Measurements from ENCODE around the gene TBC1D5. TPM values are rescaled to one million over a fixed set of nuclear protein-coding genes. Genes with fewer than 3 reads are reported as not detected.

Gene TBC1D5
- total RNA-seq, 1 experiment from 2014 or later: 33.9 TPM

DNA sequence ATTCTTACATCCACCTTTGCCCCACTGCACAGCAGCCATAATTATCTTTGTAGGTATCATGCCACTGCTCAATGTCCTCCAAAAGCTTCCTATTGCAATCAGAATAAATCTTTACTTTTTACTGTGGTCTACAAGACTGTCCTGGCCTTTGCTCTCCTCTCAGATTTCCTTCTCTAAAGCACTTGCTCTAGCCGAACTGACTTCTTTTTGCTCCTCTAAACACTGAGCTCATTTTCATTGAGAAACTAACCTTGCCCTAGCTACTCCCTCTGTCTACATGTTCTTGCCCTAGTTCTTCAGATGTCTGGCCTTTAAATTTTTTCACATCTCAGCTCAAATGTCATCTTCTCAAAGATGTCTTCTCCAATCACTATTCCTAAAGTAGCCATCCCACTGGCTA, 342.8 kb downstream of the TBC1D5 start:
- DNase-seq (ENCODE audit: low read depth, low spot score) (no peak), ATAC-seq (no peak)
- no TSS peak for BruUV-seq (replicated peaks)
- Histone ChIP-seq H3K9me2 (ENCODE audit: insufficient read depth) (no peaks in the 10 kb centered on the region), H3K79me2 (ENCODE audit: insufficient read depth, low read length) (no peaks in the 10 kb centered on the region), H3K36me3 (ENCODE audit: control insufficient read depth in 1 of 2, insufficient read depth in 2 of 2, low read length in 2 of 2) (no peaks in the 10 kb centered on the region), H3K27me3 (ENCODE audit: insufficient read depth, low read length) (no peaks in the 10 kb centered on the region), H3K9me3 (ENCODE audit: control insufficient read depth in 1 of 2, insufficient read depth in 1 of 2, low read depth in 1 of 2, low read length in 2 of 2) (no peaks in the 10 kb centered on the region), H3K4me1 (ENCODE audit: control insufficient read depth in 1 of 2, insufficient read depth in 2 of 2, low read length in 2 of 2) (no peaks in the 10 kb centered on the region), H3K4me2 (ENCODE audit: low read length) (no peak overlapping the region), H4K20me1 (ENCODE audit: insufficient read depth) (no peaks in the 10 kb centered on the region; the same call in 1 of the 2 replicates), H3K4me3 (replicated peaks in 1 of 2; ENCODE audit: low read depth in 1 of 2, low read length in 2 of 2) (no peak overlapping the region), H2AFZ (ENCODE audit: low read depth, low read length, poor library complexity, severe bottlenecking) (no peak overlapping the region), H3K27ac (ENCODE audit: low read depth, low read length) (no peak overlapping the region), H3K9ac (ENCODE audit: low read length) (no peak overlapping the region)
- RAD21 ChIA-PET (ENCODE audit: low non-redundant PET in 1 of 2, low total read pairs in 2 of 2, uncharacterized antibody in 2 of 2, unreplicated experiment in 2 of 2): no interaction called here
- CTCF ChIA-PET: no interaction called here
- intact Hi-C loops (cut with micrococcal nuclease): no loop called here
- POLR2A ChIA-PET: no interaction called here
- TF ChIP-seq SIN3A (IDR thresholded peaks at IDR 0.05; ENCODE audit: low read depth) (no peak), EGR1 (IDR thresholded peaks at IDR 0.05; ENCODE audit: low read depth) (no peak)

DNA sequence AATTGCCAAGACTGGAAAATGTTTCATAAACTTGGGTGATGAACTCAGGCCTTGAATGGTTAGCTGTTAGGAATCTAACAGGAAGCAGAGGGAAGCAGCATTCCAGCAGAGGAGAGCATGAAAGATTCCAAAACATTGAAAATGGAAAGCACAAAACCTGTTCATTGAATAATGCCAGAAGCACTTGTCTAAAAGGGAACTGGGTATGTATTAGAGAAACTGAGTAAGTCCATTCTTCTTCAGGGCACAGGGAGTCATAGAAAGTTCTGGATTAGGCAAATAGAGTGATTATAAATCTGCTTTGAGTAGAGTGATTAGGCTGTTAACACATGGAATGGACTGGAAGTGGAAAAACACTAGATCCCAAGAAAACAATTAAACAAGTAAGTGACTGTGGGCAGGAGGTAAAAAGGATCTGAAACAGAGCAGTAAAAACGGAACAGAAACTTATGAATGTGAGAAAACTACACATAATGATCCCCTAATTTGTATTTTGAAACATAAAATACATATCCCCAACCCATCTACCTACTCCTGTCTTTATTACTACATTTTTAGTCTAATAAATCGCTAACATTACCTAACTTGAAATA, 343.4 kb downstream of the TBC1D5 start:
- ATAC-seq (no peak), DNase-seq (ENCODE audit: low read depth, low spot score) (no peak)
- Histone ChIP-seq H2AFZ (ENCODE audit: low read depth, low read length, poor library complexity, severe bottlenecking) (no peak overlapping the region), H3K4me1 (ENCODE audit: control insufficient read depth in 1 of 2, insufficient read depth in 2 of 2, low read length in 2 of 2) (no peaks in the 10 kb centered on the region), H3K79me2 (ENCODE audit: insufficient read depth, low read length) (no peaks in the 10 kb centered on the region), H4K20me1 (ENCODE audit: insufficient read depth) (no peaks in the 10 kb centered on the region; the same call in 1 of the 2 replicates), H3K4me2 (ENCODE audit: low read length) (no peak overlapping the region), H3K36me3 (ENCODE audit: control insufficient read depth in 1 of 2, insufficient read depth in 2 of 2, low read length in 2 of 2) (no peaks in the 10 kb centered on the region), H3K27ac (ENCODE audit: low read depth, low read length) (no peak overlapping the region), H3K4me3 (replicated peaks in 1 of 2; ENCODE audit: low read depth in 1 of 2, low read length in 2 of 2) (no peak overlapping the region), H3K9ac (ENCODE audit: low read length) (no peak overlapping the region), H3K27me3 (ENCODE audit: insufficient read depth, low read length) (no peaks in the 10 kb centered on the region), H3K9me3 (ENCODE audit: control insufficient read depth in 1 of 2, insufficient read depth in 1 of 2, low read depth in 1 of 2, low read length in 2 of 2) (no peaks in the 10 kb centered on the region), H3K9me2 (ENCODE audit: insufficient read depth) (no peaks in the 10 kb centered on the region)
- no TSS peak for BruUV-seq (replicated peaks)
- POLR2A ChIA-PET: no interaction called here
- CTCF ChIA-PET: no interaction called here
- RAD21 ChIA-PET (ENCODE audit: low non-redundant PET in 1 of 2, low total read pairs in 2 of 2, uncharacterized antibody in 2 of 2, unreplicated experiment in 2 of 2): no interaction called here
- TF ChIP-seq, protein P1, sequence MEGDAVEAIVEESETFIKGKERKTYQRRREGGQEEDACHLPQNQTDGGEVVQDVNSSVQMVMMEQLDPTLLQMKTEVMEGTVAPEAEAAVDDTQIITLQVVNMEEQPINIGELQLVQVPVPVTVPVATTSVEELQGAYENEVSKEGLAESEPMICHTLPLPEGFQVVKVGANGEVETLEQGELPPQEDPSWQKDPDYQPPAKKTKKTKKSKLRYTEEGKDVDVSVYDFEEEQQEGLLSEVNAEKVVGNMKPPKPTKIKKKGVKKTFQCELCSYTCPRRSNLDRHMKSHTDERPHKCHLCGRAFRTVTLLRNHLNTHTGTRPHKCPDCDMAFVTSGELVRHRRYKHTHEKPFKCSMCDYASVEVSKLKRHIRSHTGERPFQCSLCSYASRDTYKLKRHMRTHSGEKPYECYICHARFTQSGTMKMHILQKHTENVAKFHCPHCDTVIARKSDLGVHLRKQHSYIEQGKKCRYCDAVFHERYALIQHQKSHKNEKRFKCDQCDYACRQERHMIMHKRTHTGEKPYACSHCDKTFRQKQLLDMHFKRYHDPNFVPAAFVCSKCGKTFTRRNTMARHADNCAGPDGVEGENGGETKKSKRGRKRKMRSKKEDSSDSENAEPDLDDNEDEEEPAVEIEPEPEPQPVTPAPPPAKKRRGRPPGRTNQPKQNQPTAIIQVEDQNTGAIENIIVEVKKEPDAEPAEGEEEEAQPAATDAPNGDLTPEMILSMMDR (IDR thresholded peaks at IDR 0.05 in 2 of 3, conservative IDR thresholded peaks at IDR 0.05 in 1 of 3; ENCODE audit: borderline replicate concordance in 1 of 3, insufficient read depth in 1 of 3, low read depth in 2 of 3, low read length in 2 of 3): no peak
- TF ChIP-seq ELF1 (IDR thresholded peaks at IDR 0.05; ENCODE audit: borderline replicate concordance, low read depth) (no peak), SIN3A (IDR thresholded peaks at IDR 0.05; ENCODE audit: low read depth) (no peak)
- intact Hi-C loops (cut with micrococcal nuclease): no loop called here

All from HCT116 (cell line).